ENCODE results near the gene MIEN1. TPM values are rescaled to one million over a fixed set of nuclear protein-coding genes. Genes with fewer than 3 reads are reported as not detected.

The MIEN1 gene
- polyA plus RNA-seq, 2 of the 4 experiments (the other 2 are of a cell fraction): 63.9 to 85.5 TPM

GRCh38 chr17:39716879-39717536 lies 13.3 kb downstream of the MIEN1 start:
- Histone ChIP-seq H3K9me3 (no peaks in the 10 kb centered on the region), H3K4me3 (no peak overlapping the region), H3K4me2 (no peak overlapping the region), H3K4me1 (no peaks in the 10 kb centered on the region), H3K27ac (no peak overlapping the region)
- 89% methylated on average over 11 of the region's 11 CpGs for WGBS (ENCODE audit: missing lambda C conversion rate)
- ChIA-PET POLR2A (no interaction called here), CTCF (interaction anchor here (0.7 to 4.2 kb wide), 7 partner anchors 9 to 94 kb away, joined by 3 to 46 read pairs (median 5); partner anchors contain the start of gene MIEN1)
- ATAC-seq (0 out of 6 replicates have a peak, but pooled peaks of 1 of the 2 experiments have one; percentile 10), FAIRE-seq (no peak), DNase-seq (ENCODE audit: low read depth in 1 of 2, low spot score in 1 of 2) (no peak)
- TF ChIP-seq GATA3 (IDR thresholded peaks at IDR 0.05; ENCODE audit: borderline replicate concordance) (no peak), CHD4 (IDR thresholded peaks at IDR 0.05; ENCODE audit: borderline replicate concordance) (no peak), CHD2 (IDR thresholded peaks at IDR 0.05; ENCODE audit: low read length, partially characterized antibody) (no peak), FOXS1 (CRISPR knock-in tag; IDR thresholded peaks at IDR 0.05) (no peak), HOXA7 (CRISPR knock-in tag; IDR thresholded peaks at IDR 0.05) (no peak), NFE2L2 (conservative IDR thresholded peaks at IDR 0.05; ENCODE audit: low read length) (no peak), CBX8 (IDR thresholded peaks at IDR 0.05) (no peak), EP300 (IDR thresholded peaks at IDR 0.05) (no peak), RFX5 (IDR thresholded peaks at IDR 0.05) (no peak), HOXB5 (CRISPR knock-in tag; IDR thresholded peaks at IDR 0.05) (no peak), ZC3H11A (IDR thresholded peaks at IDR 0.05) (no peak), EHMT2 (IDR thresholded peaks at IDR 0.05; ENCODE audit: low read depth) (no peak), TP53 (CRISPR knock-in tag; IDR thresholded peaks at IDR 0.05) (no peak), HOXB13 (CRISPR knock-in tag; IDR thresholded peaks at IDR 0.05; ENCODE audit: low read depth) (no peak), ZSCAN20 (CRISPR knock-in tag; IDR thresholded peaks at IDR 0.05) (no peak)

- ChIA-PET CTCF (interaction anchor here (0.7 to 4.2 kb wide), 11 partner anchors 9 to 111 kb away, joined by 3 to 46 read pairs (median 4); partner anchors contain the start of genes ERBB2, MIEN1 and PNMT), POLR2A (no interaction called here)
- Histone ChIP-seq H3K4me3 (no peak overlapping the region), H3K27ac (no peak overlapping the region), H3K4me2 (no peak overlapping the region), H3K4me1 (no peaks in the 10 kb centered on the region), H3K9me3 (no peaks in the 10 kb centered on the region)
- ATAC-seq (no peak; a peak in 1 of 6 replicates), DNase-seq (ENCODE audit: low read depth in 1 of 2, low spot score in 1 of 2) (no peak), FAIRE-seq (no peak)
- TF ChIP-seq USF2 (IDR thresholded peaks at IDR 0.05): no peak
- no peak for TF ChIP-seq PHF8 (IDR thresholded peaks at IDR 0.05; ENCODE audit: borderline replicate concordance, low read depth)
- TF ChIP-seq CEBPB (IDR thresholded peaks at IDR 0.05): no peak
- TF ChIP-seq NFE2L2 (conservative IDR thresholded peaks at IDR 0.05; ENCODE audit: low read length): no peak
- no peak for TF ChIP-seq FOSB (CRISPR knock-in tag; IDR thresholded peaks at IDR 0.05)
- no peak for TF ChIP-seq CHD4 (IDR thresholded peaks at IDR 0.05; ENCODE audit: borderline replicate concordance)
- TF ChIP-seq ATOH8 (CRISPR knock-in tag; IDR thresholded peaks at IDR 0.05; ENCODE audit: low read depth): no peak
- TF ChIP-seq FOSL2 (IDR thresholded peaks at IDR 0.05): no peak
- no peak for TF ChIP-seq FOSL2 (CRISPR knock-in tag; IDR thresholded peaks at IDR 0.05)
- no peak for TF ChIP-seq MAX (IDR thresholded peaks at IDR 0.05)
- WGBS (ENCODE audit: missing lambda C conversion rate): 92% methylated on average over 13 of the region's 15 CpGs
Observed at GRCh38 chr17:39716073-39716818, 14.1 kb downstream of the MIEN1 start.

Data from A549 (cell line).